HEK293 (cell line): Measurements from ENCODE around the gene RSKR.

ENCODE experiments used
- CTCF ChIA-PET: fragments of 350-600 bp; formaldehyde crosslinking; extraction: SDS; loops from one replicate; lab custom pipeline; 2021; ENCODE audit warnings: antibody characterized with exemption; lab: Yijun Ruan, JAX
- POLR2A ChIA-PET: fragments of 300-600 bp; formaldehyde crosslinking; extraction: SDS; loops from one replicate; lab custom pipeline; 2020; ENCODE audit warnings: antibody characterized with exemption, inconsistent platforms; lab: Yijun Ruan, JAX
- H3K27ac ChIP-seq: fragments of 200-500 bp; sonication (Bioruptor generic); 2 replicates; pipeline ENCODE4 v1.5.1; 2014; ENCODE audit warnings: low read depth, low read length, control low read depth, inconsistent platforms; ENCODE audit errors: extremely low read depth
- H3K36me3 ChIP-seq, 2 experiments: fragments of 200-500 bp in 1 of 2; sonication (Bioruptor generic) in 1 of 2; 1 replicate in 1 of 2; 2 replicates in 1 of 2; pipeline ENCODE4 v1.5.1; 2014 to 2017; ENCODE audit warnings: inconsistent platforms in 2 of 2, low read length in 2 of 2; ENCODE audit not compliant: control insufficient read depth in 2 of 2, insufficient read depth in 1 of 2
- H3K4me1 ChIP-seq: fragments of 200-500 bp; sonication (Bioruptor generic); 2 replicates; pipeline ENCODE4 v1.5.1; 2014; ENCODE audit warnings: mild to moderate bottlenecking, low read length, inconsistent platforms; ENCODE audit not compliant: control insufficient read depth, insufficient read depth
- H3K4me3 ChIP-seq: 2 replicates; pipeline ENCODE4 v1.5.1; 2011; ENCODE audit warnings: low read depth, mild to moderate bottlenecking, control low read depth, low read length, moderate library complexity
- H3K9me3 ChIP-seq: fragments of 200-500 bp; sonication (Bioruptor generic); 2 replicates; pipeline ENCODE4 v1.5.1; 2014; ENCODE audit warnings: low read depth, low read length, inconsistent platforms; ENCODE audit not compliant: control insufficient read depth, insufficient read depth
- EGR2 ChIP-seq: fragments of 450-650 bp; formaldehyde crosslinking; IDR thresholded peaks from 2 replicates; pipeline ENCODE4 v1.5.1; 2016; ENCODE audit warnings: low read depth, missing biosample characterization, missing genetic modification characterization
- GLI4 ChIP-seq: fragments of 450-650 bp; formaldehyde crosslinking; IDR thresholded peaks from 2 replicates; pipeline ENCODE4 v1.5.1; 2016; ENCODE audit warnings: missing biosample characterization, missing genetic modification characterization
- KLF10 ChIP-seq: fragments of 450-650 bp; IDR thresholded peaks from 2 replicates; pipeline ENCODE4 v1.5.1; 2018; ENCODE audit warnings: missing biosample characterization, mild to moderate bottlenecking, missing genetic modification characterization
- KLF9 ChIP-seq: fragments of 450-650 bp; formaldehyde crosslinking; IDR thresholded peaks from 2 replicates; pipeline ENCODE4 v1.5.1; 2016; ENCODE audit warnings: missing biosample characterization, missing genetic modification characterization, low read depth
- MZF1 ChIP-seq: fragments of 450-650 bp; formaldehyde crosslinking; IDR thresholded peaks from 2 replicates; pipeline ENCODE4 v1.5.1; 2017; ENCODE audit warnings: missing biosample characterization, missing genetic modification characterization, borderline replicate concordance
- RBAK ChIP-seq: fragments of 450-650 bp; formaldehyde crosslinking; IDR thresholded peaks from 2 replicates; pipeline ENCODE4 v1.5.1; 2016; ENCODE audit warnings: missing biosample characterization, missing genetic modification characterization
- REPIN1 ChIP-seq: fragments of 450-650 bp; formaldehyde crosslinking; IDR thresholded peaks from 2 replicates; pipeline ENCODE4 v1.5.1; 2017; ENCODE audit warnings: missing biosample characterization, missing genetic modification characterization, low read depth
- WT1 ChIP-seq: fragments of 450-650 bp; formaldehyde crosslinking; IDR thresholded peaks from 2 replicates; pipeline ENCODE4 v1.5.1; 2016; ENCODE audit warnings: missing biosample characterization, missing genetic modification characterization
- ZBTB17 ChIP-seq: fragments of 450-650 bp; formaldehyde crosslinking; IDR thresholded peaks from 2 replicates; pipeline ENCODE4 v1.5.1; 2016; ENCODE audit warnings: missing biosample characterization, missing genetic modification characterization
- ZBTB8A ChIP-seq: fragments of 450-650 bp; formaldehyde crosslinking; IDR thresholded peaks from 2 replicates; pipeline ENCODE4 v1.5.1; 2016; ENCODE audit warnings: missing biosample characterization, missing genetic modification characterization
- ZFHX2 ChIP-seq: fragments of 450-650 bp; formaldehyde crosslinking; conservative IDR thresholded peaks from 2 replicates; pipeline ENCODE4 v1.5.1; 2016; ENCODE audit warnings: missing biosample characterization, missing genetic modification characterization
- ZFP37 ChIP-seq: fragments of 450-650 bp; formaldehyde crosslinking; IDR thresholded peaks from 2 replicates; pipeline ENCODE4 v1.5.1; 2016; ENCODE audit warnings: missing biosample characterization, missing genetic modification characterization
- ZFP69B ChIP-seq: fragments of 450-650 bp; formaldehyde crosslinking; IDR thresholded peaks from 2 replicates; pipeline ENCODE4 v1.5.1; 2016; ENCODE audit warnings: missing biosample characterization, missing genetic modification characterization
- ZNF121 ChIP-seq: fragments of 450-650 bp; formaldehyde crosslinking; IDR thresholded peaks from 2 replicates; pipeline ENCODE4 v1.5.1; 2016; ENCODE audit warnings: missing biosample characterization, missing genetic modification characterization
- ZNF155 ChIP-seq: fragments of 450-650 bp; formaldehyde crosslinking; IDR thresholded peaks from 2 replicates; pipeline ENCODE4 v1.5.1; 2016; ENCODE audit warnings: missing biosample characterization, missing genetic modification characterization
- ZNF157 ChIP-seq: fragments of 450-650 bp; formaldehyde crosslinking; IDR thresholded peaks from 2 replicates; pipeline ENCODE4 v1.5.1; 2016; ENCODE audit warnings: missing biosample characterization, missing genetic modification characterization
- ZNF16 ChIP-seq: fragments of 450-650 bp; formaldehyde crosslinking; IDR thresholded peaks from 2 replicates; pipeline ENCODE4 v1.5.1; 2016; ENCODE audit warnings: low read depth, missing biosample characterization, missing genetic modification characterization
- ZNF174 ChIP-seq: fragments of 450-650 bp; formaldehyde crosslinking; IDR thresholded peaks from 2 replicates; pipeline ENCODE4 v1.5.0; 2017; ENCODE audit warnings: missing biosample characterization, mild to moderate bottlenecking, missing genetic modification characterization
- ZNF175 ChIP-seq: fragments of 450-650 bp; formaldehyde crosslinking; IDR thresholded peaks from 2 replicates; pipeline ENCODE4 v1.5.1; 2016; ENCODE audit warnings: missing biosample characterization, missing genetic modification characterization
- ZNF223 ChIP-seq: fragments of 450-650 bp; formaldehyde crosslinking; IDR thresholded peaks from 2 replicates; pipeline ENCODE4 v1.5.1; 2016; ENCODE audit warnings: missing biosample characterization, missing genetic modification characterization
- ZNF24 ChIP-seq: fragments of 450-650 bp; formaldehyde crosslinking; IDR thresholded peaks from 2 replicates; pipeline ENCODE4 v1.5.1; 2016; ENCODE audit warnings: missing biosample characterization, missing genetic modification characterization
- ZNF248 ChIP-seq: fragments of 450-650 bp; formaldehyde crosslinking; IDR thresholded peaks from 2 replicates; pipeline ENCODE4 v1.5.1; 2017; ENCODE audit warnings: missing biosample characterization, missing genetic modification characterization
- ZNF394 ChIP-seq: fragments of 450-650 bp; formaldehyde crosslinking; IDR thresholded peaks from 2 replicates; pipeline ENCODE4 v1.5.1; 2016; ENCODE audit warnings: missing biosample characterization, missing genetic modification characterization, mild to moderate bottlenecking, moderate library complexity, borderline replicate concordance
- ZNF530 ChIP-seq: fragments of 450-650 bp; formaldehyde crosslinking; IDR thresholded peaks from 2 replicates; pipeline ENCODE4 v1.5.1; 2016; ENCODE audit warnings: low read depth, missing biosample characterization, missing genetic modification characterization
- ZNF629 ChIP-seq: fragments of 450-650 bp; formaldehyde crosslinking; IDR thresholded peaks from 2 replicates; pipeline ENCODE4 v1.5.1; 2017; ENCODE audit warnings: missing biosample characterization, missing genetic modification characterization
- ZNF830 ChIP-seq: fragments of 450-650 bp; IDR thresholded peaks from 2 replicates; pipeline ENCODE4 v1.5.0; 2018; ENCODE audit warnings: missing biosample characterization, missing genetic modification characterization, low read depth, mild to moderate bottlenecking, moderate library complexity
- ZNF843 ChIP-seq: fragments of 450-650 bp; formaldehyde crosslinking; IDR thresholded peaks from 2 replicates; pipeline ENCODE4 v1.5.1; 2016; ENCODE audit warnings: missing biosample characterization, missing genetic modification characterization
- ZSCAN30 ChIP-seq: fragments of 450-650 bp; IDR thresholded peaks from 2 replicates; pipeline ENCODE4 v1.5.1; 2018; ENCODE audit warnings: missing biosample characterization, mild to moderate bottlenecking, missing genetic modification characterization, moderate library complexity
- TF ChIP-seq, protein P1 (sequence below): fragments of 450-650 bp; formaldehyde crosslinking; IDR thresholded peaks from 2 replicates; pipeline ENCODE4 v1.5.1; 2016; ENCODE audit warnings: missing biosample characterization, missing genetic modification characterization
- TF ChIP-seq, protein P2 (sequence below): fragments of 450-650 bp; formaldehyde crosslinking; IDR thresholded peaks from 2 replicates; pipeline ENCODE4 v1.5.1; 2016; ENCODE audit warnings: missing biosample characterization, missing genetic modification characterization
- TF ChIP-seq, protein P3 (sequence below): fragments of 450-650 bp; formaldehyde crosslinking; IDR thresholded peaks from 2 replicates; pipeline ENCODE4 v1.5.1; 2017; ENCODE audit warnings: missing biosample characterization, mild to moderate bottlenecking, missing genetic modification characterization, moderate library complexity

The RSKR gene

DNA sequence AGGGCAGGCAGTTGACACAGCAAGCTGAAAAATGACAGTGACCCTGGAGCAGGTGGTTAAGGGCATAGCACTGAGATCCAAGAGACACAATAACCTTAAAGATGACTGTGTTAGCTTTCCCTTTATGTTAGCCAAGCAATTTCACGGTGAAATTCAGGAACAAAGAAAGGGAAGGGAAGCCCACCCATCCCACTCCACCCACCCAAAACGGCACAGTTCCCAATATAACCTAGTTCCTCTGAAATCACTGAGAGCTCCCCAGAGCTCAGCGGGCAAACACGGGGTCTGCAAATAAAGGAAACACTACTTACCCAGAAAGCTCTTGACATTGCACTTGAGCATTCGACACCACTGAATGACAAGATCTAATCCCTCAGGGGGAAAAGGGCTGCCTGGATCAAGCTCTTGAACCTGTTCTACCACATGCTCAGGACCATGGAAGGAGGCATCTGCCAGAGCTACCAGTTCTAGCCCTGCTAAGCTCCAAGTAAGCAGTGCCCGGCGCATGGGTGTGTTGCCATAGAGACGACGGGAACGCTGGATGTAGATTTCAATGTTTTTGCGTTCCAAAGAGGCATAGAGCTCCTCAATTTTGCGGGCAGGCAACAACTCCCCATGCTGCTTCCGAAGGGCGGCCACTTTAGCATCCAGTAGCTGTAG, 20.4 kb upstream of the RSKR start:
- POLR2A ChIA-PET: interaction anchor here (0.8 to 3.7 kb wide), 5 partner anchors 10 to 63 kb away, joined by 3 to 30 read pairs (median 4); partner anchors contain the start of gene BLTP2

DNA sequence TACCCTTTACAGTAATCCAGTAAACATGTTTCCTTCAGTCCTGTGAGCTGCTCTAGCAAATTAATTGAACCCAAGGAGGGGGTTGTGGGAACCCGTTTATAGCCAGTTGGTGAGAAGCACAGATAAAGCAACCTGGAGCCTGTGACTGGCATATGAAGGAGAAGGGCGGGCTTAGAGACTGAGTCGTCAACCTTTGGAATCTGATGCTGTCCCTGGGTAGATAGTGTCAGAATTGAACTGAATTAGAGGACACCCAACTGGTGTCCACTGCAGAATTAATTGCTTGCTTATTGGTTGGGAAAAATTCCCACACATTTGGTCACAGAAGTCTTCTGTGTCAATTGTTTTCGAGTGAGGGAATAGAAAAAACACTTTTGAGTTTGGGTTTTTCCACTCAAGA, 12.8 kb upstream of the RSKR start:
- POLR2A ChIA-PET: interaction anchor here (0.6 kb wide), 1 partner anchor 17 kb away, joined by 4 read pairs; no protein-coding TSS in a partner anchor
- Histone ChIP-seq H3K4me3 (no peak overlapping the region), H3K27ac (no peak overlapping the region), H3K9me3 (no peaks in the 10 kb centered on the region), H3K36me3 (peaks cover 76 to 93% of the 10 kb centered on the region in 2 experiments), H3K4me1 (no peaks in the 10 kb centered on the region)
- TF ChIP-seq KLF10 (tag by site-specific recombination) (no peak), ZNF843 (no peak), ZNF530 (tag by site-specific recombination) (no peak), ZNF157 (tag by site-specific recombination) (no peak), EGR2 (tag by site-specific recombination) (no peak), ZFP69B (tag by site-specific recombination) (no peak), KLF9 (no peak), ZBTB17 (tag by site-specific recombination) (no peak), ZFP37 (tag by site-specific recombination) (no peak), REPIN1 (tag by site-specific recombination) (no peak), ZNF24 (tag by site-specific recombination) (no peak), ZNF830 (tag by site-specific recombination) (no peak)
- TF ChIP-seq, protein P1, sequence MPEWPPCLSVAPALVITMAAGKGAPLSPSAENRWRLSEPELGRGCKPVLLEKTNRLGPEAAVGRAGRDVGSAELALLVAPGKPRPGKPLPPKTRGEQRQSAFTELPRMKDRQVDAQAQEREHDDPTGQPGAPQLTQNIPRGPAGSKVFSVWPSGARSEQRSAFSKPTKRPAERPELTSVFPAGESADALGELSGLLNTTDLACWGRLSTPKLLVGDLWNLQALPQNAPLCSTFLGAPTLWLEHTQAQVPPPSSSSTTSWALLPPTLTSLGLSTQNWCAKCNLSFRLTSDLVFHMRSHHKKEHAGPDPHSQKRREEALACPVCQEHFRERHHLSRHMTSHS (tag by site-specific recombination): no peak
- CTCF ChIA-PET: interaction anchor here (1.4 to 3.8 kb wide), 2 partner anchors 14 to 17 kb away, joined by 3 to 25 read pairs; partner anchors contain the start of gene RSKR

More for the DNA sequence above, 20.4 kb upstream of the RSKR start:
- H3K36me3 ChIP-seq: peaks cover 90 to 100% of the 10 kb centered on the region in 2 experiments
- TF ChIP-seq ZSCAN30 (tag by site-specific recombination) (no peak), ZNF155 (tag by site-specific recombination) (no peak), ZNF121 (no peak), ZNF629 (tag by site-specific recombination) (no peak)
- TF ChIP-seq, protein P2, sequence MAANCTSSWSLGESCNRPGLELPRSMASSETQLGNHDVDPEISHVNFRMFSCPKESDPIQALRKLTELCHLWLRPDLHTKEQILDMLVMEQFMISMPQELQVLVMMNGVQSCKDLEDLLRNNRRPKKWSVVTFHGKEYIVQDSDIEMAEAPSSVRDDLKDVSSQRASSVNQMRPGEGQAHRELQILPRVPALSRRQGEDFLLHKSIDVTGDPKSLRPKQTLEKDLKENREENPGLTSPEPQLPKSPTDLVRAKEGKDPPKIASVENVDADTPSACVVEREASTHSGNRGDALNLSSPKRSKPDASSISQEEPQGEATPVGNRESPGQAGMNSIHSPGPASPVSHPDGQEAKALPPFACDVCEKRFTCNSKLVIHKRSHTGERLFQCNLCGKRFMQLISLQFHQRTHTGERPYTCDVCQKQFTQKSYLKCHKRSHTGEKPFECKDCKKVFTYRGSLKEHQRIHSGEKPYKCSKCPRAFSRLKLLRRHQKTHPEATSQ: no peak
- TF ChIP-seq, all 188 proteins: peak for 0
- no peaks in the 10 kb centered on the region for H3K4me1 ChIP-seq
- no peak overlapping the region for H3K4me3 ChIP-seq
- H3K9me3 ChIP-seq: no peaks in the 10 kb centered on the region
- no peak overlapping the region for H3K27ac ChIP-seq
- CTCF ChIA-PET: interaction anchor here (0.5 to 2.3 kb wide), 5 partner anchors 10 to 136 kb away, joined by 3 to 11 read pairs (median 4); partner anchors contain the start of gene BLTP2

DNA sequence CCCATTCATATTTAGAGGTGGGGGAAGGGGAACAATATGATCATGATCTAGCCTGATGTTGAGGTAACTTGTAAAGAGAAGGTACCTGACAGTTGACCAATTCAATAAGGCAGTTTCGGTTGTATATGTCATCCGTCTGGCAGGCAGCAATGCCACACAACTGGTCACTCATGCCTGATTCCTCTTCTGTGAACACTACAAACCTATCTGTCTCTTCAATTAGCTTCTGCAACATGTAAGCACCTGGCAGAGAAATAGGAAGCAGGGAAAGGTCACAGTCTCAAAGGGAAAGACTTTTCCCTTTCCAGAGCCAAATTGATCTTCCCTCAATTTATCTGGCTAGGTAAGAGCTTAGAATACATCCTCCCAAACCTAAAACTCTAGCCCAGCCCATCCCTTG, 10.2 kb upstream of the RSKR start:
- Histone ChIP-seq H3K4me1 (no peaks in the 10 kb centered on the region), H3K36me3 (peaks cover 74 to 95% of the 10 kb centered on the region in 2 experiments), H3K27ac (no peak overlapping the region), H3K4me3 (no peak overlapping the region), H3K9me3 (no peaks in the 10 kb centered on the region)
- TF ChIP-seq MZF1 (tag by site-specific recombination) (no peak), ZNF394 (tag by site-specific recombination) (no peak), GLI4 (tag by site-specific recombination) (no peak), ZBTB8A (no peak), ZNF175 (no peak), ZNF174 (tag by site-specific recombination) (no peak), WT1 (no peak), ZNF223 (tag by site-specific recombination) (no peak), RBAK (tag by site-specific recombination) (no peak), ZFHX2 (tag by site-specific recombination) (no peak), ZNF16 (tag by site-specific recombination) (no peak), ZNF248 (tag by site-specific recombination) (no peak)
- TF ChIP-seq, protein P3, sequence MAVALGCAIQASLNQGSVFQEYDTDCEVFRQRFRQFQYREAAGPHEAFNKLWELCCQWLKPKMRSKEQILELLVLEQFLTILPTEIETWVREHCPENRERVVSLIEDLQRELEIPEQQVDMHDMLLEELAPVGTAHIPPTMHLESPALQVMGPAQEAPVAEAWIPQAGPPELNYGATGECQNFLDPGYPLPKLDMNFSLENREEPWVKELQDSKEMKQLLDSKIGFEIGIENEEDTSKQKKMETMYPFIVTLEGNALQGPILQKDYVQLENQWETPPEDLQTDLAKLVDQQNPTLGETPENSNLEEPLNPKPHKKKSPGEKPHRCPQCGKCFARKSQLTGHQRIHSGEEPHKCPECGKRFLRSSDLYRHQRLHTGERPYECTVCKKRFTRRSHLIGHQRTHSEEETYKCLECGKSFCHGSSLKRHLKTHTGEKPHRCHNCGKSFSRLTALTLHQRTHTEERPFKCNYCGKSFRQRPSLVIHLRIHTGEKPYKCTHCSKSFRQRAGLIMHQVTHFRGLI (tag by site-specific recombination): no peak
- POLR2A ChIA-PET: interaction anchor here (1.3 to 3.0 kb wide), 2 partner anchors 10 to 21 kb away, joined by 10 to 13 read pairs; partner anchors contain the start of gene BLTP2
- CTCF ChIA-PET: interaction anchor here (0.9 to 3.8 kb wide), 5 partner anchors 8 to 76 kb away, joined by 3 to 25 read pairs (median 4); partner anchors contain the start of gene RSKR
